T-helper 1 cell (primary cell): ENCODE results near the gene ARMC7.
"Not testable (repeated sequence)": the region's sequence is repeated elsewhere in the genome, so short reads cannot be mapped to it uniquely, and the experiment has no call there.

Experiments used
- DNase-seq, 5 donors: peaks; one replicate each; pipeline ENCODE4 v3.0.0-alpha.2; 2012 to 2020

The ARMC7 gene

GRCh38 chr17:75103601-75104554 is 5.9 kb upstream of the ARMC7 start:
- DNase-seq: no peak

- no peak for DNase-seq
Measured at GRCh38 chr17:75105126-75106080, 4.4 kb upstream of the ARMC7 start.

- DNase-seq: no peak
Measured at GRCh38 chr17:75108193-75108592, 1.6 kb upstream of the ARMC7 start.

GRCh38 chr17:75109046-75109406 is 743 bp upstream of the ARMC7 start:
- no peak for DNase-seq

GRCh38 chr17:75110234-75110937 is 617 bp downstream of the ARMC7 start:
- DNase-seq: no peak

- no peak for DNase-seq
Measured at GRCh38 chr17:75111777-75112335, 2.1 kb downstream of the ARMC7 start.

GRCh38 chr17:75113798-75114551 is 4.2 kb downstream of the ARMC7 start:
- DNase-seq: peak; percentile 68 to 92 (median 88)

- DNase-seq: no peak
Measured at GRCh38 chr17:75114552-75115314, 5.0 kb downstream of the ARMC7 start.

GRCh38 chr17:75115555-75115954 is 5.8 kb downstream of the ARMC7 start:
- no peak for DNase-seq

GRCh38 chr17:75116737-75117136 is 7.0 kb downstream of the ARMC7 start:
- no peak for DNase-seq

- no peak for DNase-seq
Measured at GRCh38 chr17:75118307-75118706, 8.5 kb downstream of the ARMC7 start.

GRCh38 chr17:75124041-75124818 is 14.5 kb downstream of the ARMC7 start:
- DNase-seq: peak in 3 of 5 donors; percentile 28 to 88 (median 40)

- no peak for DNase-seq
Measured at GRCh38 chr17:75124819-75125162, 15.0 kb downstream of the ARMC7 start.

GRCh38 chr17:75125984-75126383 is 16.2 kb downstream of the ARMC7 start:
- no peak for DNase-seq

GRCh38 chr17:75126954-75127353 is 17.2 kb downstream of the ARMC7 start:
- DNase-seq: no peak

GRCh38 chr17:75127936-75128335 is 18.2 kb downstream of the ARMC7 start:
- DNase-seq: not testable (repeated sequence)

- no peak for DNase-seq
Measured at GRCh38 chr17:75128694-75129505, 19.1 kb downstream of the ARMC7 start.

- DNase-seq: no peak
Measured at GRCh38 chr17:75129576-75129975, 19.8 kb downstream of the ARMC7 start.

- DNase-seq: no peak
Measured at GRCh38 chr17:75130059-75130631, 20.4 kb downstream of the ARMC7 start.
